ENCODE measurements around the gene CST6.
"Not testable (repeated sequence)": the region's sequence is repeated elsewhere in the genome, so short reads cannot be mapped to it uniquely, and the experiment has no call there.

The CST6 gene

DNA sequence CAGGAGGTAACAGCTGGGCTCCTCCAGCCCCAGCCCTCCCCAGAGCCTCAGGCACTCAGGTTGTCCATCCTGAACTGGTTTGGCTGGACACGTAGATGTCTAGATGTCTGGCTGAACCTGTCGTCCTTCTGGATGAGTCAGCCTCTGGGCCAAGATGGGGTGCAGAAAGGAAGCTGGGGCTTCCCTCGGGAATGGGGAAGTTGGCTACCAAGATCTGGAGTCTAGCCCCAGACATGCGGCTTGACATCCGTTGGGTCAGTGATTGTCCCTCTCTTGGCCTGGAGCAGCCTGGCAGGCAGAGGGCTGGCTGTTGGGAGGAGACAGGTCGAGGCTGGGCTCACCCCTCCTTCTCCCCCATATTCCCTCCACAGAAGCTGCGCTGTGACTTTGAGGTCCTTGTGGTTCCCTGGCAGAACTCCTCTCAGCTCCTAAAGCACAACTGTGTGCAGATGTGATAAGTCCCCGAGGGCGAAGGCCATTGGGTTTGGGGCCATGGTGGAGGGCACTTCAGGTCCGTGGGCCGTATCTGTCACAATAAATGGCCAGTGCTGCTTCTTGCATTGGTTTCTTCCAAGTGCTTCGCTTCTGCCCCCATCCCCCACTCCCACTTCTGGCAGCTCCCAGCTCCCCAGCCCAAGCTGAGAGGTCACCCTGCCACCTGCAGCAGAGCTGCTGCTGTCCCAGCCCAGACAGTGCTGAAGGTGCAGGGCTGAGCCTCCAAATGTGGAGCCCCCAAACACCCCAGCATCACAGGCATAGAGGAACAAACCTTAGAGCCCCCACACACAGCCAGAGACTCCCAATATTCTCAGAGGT, 1.3 kb downstream of the CST6 start:
- no peak for DNase-seq (ENCODE audit: low read depth)
- H3K4me3 ChIP-seq (ENCODE audit: low read depth, low read length) = no peak overlapping the region

DNA sequence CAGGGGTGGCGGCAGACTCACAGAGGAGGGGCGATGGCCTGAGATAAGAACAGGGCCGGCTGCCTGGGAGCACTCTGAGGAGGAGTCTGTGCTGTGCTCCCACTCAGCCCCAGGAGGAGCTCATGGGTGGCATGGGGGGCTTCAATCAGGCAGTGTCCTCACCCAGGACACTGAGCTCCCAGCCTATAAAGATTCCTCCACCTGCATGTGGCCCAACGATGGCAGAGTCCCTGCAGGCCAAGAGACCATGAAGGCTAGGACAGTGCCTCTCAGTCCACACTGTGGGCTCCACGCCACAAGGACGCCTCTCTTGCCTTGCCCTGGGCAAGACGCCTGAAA, 1.9 kb downstream of the CST6 start:
- H3K4me3 ChIP-seq (ENCODE audit: low read depth, low read length) = no peak overlapping the region
- DNase-seq (ENCODE audit: low read depth) = no peak

DNA sequence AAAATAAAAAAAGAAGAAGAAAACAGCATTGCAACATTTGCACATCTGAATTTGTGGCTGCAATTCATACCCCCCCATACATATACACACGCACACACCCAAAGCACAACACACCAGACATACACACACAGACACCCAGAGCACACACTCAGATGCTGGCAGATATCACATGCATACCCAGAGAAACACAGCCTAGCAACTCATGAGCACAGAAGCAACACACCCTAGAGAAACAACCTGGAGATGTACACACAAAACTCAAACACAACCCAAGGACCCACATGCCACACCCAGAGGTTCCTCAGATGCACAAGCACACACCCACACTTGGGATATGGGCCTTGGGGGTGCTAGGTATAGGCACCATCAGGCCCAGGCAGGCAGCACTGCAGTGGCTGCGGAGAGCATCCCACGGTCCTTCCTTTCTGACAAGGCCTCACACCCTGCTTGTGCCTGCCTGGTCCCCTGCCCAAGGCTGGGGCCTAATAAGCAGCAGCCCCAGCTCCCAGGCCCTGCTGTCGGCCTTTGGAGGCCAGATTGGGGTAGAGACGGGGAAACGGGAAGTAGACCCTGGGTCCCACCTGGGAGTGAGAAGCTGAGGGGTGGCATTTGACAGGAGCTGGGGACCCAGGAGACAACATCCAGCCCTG, 3.1 kb downstream of the CST6 start:
- H3K4me3 ChIP-seq (ENCODE audit: low read depth, low read length) = no peak overlapping the region
- DNase-seq (ENCODE audit: low read depth) = no peak

DNA sequence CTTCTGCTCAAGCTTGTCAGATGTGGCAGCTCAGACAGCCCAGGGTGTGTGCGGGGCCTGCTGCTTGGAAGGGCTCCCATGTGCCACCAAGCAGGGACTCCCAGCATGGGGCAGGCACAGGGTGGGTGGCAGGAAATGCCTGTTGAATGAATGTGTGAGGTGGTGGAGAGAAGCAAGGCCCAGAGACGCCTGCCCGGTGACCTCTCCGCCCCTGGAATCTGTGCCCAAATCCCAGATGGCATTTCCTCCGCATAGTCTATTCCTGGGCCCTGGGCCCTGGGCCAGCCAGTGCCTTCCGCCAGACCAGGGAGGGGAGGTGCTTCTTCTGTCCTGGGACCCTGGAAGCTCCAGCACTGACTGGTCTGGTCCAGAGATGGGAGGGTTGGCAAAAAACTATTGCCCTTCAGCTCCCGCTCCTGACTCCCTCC, 3.7 kb downstream of the CST6 start:
- no peak for DNase-seq (ENCODE audit: low read depth)
- H3K4me3 ChIP-seq (ENCODE audit: low read depth, low read length) = no peak overlapping the region

DNA sequence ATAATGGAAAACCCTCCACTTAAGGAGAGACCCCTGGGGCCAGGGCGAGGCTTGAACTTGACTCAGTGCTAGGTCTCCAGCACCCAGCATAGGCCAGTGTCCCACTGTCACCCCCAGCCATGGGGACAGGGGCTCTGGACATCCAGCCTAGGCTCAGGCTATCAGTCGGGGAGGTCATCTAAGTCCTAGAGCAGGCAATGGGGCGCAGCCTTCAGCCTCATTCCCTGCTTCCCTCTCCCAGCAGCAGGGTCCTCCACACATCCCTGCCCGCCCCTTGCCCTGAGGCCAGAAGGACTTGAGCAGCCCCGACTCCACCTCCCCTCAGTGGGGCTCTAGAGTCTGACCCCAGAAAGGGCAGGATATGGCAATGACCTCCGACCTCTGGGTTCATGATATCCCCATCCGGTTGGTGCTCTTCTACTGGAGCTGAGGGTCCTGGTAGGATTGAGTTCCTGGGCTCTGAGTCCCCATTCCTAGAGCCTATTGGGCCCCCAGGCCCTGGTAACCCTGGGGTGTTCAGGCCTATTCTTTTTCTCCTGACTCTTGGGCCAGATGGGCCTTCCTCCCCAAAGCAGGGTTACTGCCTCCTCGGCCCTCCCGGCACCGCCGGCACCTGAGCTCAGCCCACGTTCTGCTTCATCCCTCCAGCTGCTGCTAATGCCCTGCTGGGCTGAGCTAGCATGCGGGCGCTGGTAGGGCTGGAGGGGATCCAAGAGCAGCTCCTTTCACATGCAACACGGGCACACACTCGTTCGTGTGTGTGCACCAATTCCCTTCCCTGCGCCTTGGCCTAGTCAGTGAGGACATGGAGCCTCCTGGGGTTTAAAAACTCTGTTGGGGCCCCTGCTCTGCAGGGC, 4.4 kb downstream of the CST6 start:
- no peak overlapping the region for H3K4me3 ChIP-seq (ENCODE audit: low read depth, low read length)

DNA sequence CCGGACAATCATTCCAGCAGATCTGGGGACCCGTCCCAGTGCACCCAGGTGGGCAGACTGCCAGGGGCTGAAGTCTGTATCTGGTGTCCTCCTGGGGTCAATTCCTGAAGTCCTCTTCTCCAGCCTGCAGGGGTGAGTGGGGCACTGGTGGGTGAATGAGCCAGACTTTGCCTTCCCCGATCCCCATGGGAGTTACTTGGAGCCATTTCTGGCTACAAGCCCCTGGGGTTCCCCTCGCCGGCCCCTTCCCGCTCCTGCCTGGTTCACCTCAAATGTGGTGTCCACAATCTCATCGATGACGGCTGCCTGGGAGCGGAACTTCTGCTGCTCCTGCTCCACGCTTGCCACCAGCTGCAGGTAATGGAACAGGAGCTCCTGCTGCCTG, 5.0 kb downstream of the CST6 start:
- no peak for DNase-seq (ENCODE audit: low read depth)
- H3K4me3 ChIP-seq (ENCODE audit: low read depth, low read length) = no peak overlapping the region

More for the DNA sequence above, 4.4 kb downstream of the CST6 start:
- no peak for DNase-seq (ENCODE audit: low read depth)

DNA sequence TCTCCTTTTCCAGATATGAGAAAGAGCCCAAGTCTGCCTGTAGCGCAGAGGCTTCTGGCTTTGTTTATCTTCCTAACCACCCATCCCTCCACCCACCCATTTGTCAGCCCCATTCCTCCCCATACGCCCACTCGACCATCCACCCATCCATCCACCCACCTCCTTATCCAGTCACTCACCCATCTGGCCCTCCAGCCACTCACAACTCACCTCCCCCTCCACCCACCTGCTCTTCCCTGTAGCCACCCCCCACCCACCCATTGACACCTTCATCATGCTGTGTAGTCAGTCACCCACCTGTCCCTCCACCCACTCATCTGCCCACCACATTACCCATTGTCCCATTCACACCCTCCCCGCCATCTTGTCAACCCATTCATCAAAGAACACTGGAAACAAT, 5.5 kb downstream of the CST6 start:
- DNase-seq (ENCODE audit: low read depth) = no peak
- no peak overlapping the region for H3K4me3 ChIP-seq (ENCODE audit: low read depth, low read length)

DNA sequence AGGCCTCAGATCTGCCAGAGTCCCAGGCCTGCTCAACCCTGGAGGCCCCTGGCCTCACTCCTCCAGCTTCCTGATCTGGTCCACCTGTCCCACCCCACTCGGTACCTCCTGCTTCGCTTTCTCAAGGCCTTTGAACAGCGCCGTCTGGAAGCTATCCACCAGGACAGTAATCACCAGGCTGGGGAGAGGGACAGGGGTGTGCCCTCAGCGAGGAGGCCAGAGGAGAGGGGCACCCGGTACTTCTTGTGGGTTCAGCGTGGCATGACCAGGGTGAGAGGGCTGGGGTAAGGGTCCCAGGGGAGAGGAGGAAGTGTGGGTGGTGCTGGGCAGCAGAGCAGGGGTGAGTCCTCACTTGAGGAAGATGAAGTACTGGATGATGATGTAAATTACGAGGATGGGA, 8.4 kb downstream of the CST6 start:
- no peak overlapping the region for H3K4me3 ChIP-seq (ENCODE audit: low read depth, low read length)
- no peak for DNase-seq (ENCODE audit: low read depth)

DNA sequence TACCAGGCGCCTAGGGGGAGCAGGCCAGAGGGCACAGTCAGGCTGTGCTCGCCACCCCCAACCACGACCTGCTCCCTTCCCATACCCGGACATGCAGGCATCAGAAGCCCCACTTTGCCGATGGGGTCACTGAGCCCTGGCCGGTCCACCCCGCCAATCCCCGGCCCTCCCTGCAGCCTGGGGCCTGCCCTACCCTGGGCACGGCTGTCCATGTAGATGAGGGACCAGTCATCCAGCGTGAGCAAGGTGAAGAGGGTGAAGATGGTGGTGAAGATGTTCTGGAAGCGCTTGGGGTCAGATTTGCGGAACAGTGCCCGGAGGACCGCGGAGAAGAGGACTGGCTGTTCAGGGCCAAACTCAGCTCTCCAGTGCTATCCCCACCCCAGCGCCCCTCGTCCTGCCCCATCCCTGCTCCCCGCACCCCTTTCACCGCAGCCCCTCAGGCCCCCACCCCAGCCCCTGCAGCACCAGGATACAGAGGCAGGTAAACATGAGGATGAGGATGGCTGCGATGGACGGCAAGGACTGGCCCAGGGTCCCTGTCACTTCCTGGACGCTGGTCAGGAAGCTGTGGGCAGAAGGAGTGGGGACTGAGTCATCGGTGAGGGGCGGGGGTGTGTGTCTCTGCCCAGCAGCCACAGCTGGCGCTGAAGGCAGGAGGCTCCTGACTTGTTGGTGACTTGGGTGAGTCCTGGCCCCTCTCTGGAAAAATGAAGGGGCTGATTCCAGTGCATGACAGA, 9.0 kb downstream of the CST6 start:
- H3K4me3 ChIP-seq (ENCODE audit: low read depth, low read length) = no peak overlapping the region
- peak; percentile 26 for DNase-seq (ENCODE audit: low read depth)

DNA sequence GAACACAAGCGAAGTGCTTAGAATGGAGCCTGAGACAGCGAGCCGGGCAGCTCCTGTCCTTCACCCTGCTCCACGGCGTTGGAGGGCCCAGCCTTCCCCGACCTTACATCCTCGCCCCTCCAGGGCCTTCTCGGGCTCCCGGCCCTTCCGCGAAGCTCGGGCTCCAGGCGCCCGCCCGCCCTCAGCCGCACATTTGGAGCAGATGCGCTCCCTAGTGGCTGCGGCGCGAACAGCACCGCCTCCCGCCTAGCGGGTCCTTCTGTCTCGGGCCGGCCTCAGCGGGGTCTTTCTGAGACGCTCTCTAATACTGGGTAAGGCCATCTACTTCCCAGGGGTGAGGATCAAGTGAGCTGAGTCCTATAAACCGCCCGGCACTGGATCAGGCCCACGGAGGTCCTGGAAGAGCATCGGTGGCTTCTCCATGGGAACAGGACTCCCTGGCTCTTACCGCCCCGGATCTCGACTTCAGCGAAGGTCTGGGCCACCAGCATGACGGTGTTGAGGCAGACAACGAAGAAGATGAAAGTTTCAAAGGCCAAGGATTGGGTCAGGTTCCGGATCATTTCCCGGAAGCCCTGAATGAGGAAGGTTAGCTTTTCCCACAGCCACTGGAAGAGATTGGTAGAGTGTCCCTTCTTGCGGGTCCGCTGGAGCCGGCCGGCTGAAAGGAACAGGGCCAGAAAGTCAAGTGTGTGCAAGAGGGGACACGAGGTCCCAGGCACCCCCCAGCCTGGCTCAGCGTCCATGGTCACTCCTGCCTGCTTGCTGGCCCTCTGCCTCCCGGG, 10.8 kb downstream of the CST6 start:
- no peak for DNase-seq (ENCODE audit: low read depth)
- H3K4me3 ChIP-seq (ENCODE audit: low read depth, low read length) = no peak overlapping the region

DNA sequence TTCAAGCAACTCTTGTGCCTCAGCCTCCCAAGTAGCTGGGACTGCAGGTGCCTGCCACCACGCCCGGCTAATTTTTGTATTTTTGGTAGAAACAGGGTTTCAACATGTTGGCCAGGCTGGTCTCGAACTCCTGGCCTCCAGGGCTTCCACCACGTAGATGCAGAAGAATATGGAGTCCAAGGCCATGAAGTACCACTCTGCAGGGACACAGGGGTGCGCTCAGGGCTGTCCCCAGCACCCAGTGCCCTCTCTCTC, 11.3 kb downstream of the CST6 start:
- DNase-seq (ENCODE audit: low read depth); H3K4me3 ChIP-seq (ENCODE audit: low read depth, low read length): not testable (repeated sequence)

DNA sequence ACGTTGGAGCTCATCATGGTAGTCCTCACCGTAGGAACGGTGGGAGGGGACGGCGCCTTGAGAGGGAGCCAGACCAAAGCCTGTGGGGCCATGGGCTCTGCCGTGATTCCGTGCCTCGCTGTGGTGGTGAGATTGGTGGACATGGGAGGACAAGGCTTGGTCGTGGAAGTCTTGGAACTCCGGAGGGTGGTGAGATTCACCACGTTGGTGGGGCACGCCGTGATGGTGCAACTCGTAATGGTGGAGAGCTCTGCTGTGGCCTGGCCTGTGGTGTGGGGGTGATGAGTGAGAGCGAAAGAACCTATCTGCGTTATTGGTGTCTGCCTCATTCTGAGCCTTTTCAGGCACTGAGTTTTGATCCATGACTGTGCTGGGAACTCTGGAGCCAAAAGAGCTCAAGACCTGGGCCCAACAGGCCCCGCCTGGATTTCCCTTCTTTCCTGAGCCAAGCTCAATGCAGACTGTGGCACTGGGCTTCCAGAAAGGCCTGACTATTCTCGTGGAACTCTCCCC, 14.3 kb downstream of the CST6 start, which contains the start of gene CATSPER1:
CATSPER1 (minus strand) TSS at position 463 of the 513 bp plus-strand sequence; CDS start at position 363, 100 bp downstream.
- DNase-seq (ENCODE audit: low read depth) = no peak
- no peak within 1 kb of the TSS for H3K4me3 ChIP-seq (ENCODE audit: low read depth, low read length)

DNA sequence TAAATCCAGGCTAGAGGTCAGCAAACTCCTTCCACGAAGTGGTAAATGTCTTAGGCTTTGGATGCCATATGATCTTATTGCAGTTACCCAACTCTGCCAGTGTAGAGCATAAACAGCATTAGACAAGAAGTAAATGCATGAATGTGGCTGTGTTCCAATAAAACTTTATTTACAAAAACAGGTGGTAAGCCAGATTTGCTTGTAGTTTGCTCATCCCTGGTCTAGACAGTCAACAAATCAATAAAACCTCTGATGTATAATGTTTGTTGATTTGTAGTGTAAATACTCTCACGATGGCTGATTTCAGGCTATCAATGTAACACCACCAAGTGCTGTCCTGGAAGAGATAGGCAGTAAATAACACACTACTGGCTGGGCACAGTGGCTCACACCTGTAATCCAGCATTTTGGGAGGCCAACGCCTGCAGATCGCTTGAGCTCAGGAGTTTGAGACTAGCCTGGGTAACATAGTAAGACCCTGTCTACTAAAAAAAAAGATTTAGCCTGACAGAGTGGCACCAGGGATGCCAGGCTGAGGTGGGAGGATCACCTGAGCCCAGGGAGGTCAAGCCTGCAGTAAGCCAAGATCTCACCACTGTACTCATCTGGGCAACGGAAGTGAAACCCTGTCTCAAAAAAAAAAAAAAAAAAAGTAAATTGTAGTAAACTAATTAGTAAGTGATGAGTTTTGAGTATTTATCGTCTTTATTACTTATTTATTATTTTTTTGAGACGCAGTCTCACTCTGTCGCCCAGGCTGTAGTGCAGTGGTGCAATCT, 21.3 kb downstream of the CST6 start:
- no peak overlapping the region for H3K4me3 ChIP-seq (ENCODE audit: low read depth, low read length)
- no peak for DNase-seq (ENCODE audit: low read depth)

DNA sequence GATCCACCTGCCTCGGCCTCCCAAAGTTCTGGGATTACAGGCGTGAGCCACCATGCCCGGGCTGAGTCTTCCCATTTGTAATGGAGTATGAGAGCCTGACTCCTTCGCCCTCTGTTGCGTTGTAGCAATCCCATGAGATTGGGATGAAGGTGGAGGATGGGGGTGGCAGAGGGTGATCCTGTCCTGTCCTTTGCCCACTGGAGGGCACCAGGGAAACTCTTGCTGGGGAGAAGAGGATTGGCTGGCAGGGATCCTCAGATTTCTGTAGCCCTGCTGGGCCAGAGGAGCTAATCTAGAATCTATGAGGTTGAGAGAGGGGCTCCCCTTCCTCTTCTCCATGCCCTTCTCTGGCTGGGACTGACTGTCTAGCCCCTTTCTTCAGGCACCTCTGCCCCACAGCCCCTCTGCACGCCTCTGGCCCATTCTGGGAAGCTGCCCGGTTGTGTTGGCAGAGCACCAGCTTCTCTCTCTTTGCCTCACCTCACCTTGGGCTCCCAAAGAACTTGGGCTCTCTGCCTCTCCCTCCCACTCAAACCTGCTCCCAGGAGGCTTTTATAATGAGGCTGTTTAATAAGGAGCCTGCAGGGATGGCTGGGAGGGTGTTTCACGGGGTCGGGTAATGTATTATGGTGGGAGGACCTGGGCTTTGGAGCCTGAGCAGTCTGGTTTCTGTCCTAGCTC, 24.0 kb downstream of the CST6 start:
- no peak overlapping the region for H3K4me3 ChIP-seq (ENCODE audit: low read depth, low read length)
- no peak for DNase-seq (ENCODE audit: low read depth)

DNA sequence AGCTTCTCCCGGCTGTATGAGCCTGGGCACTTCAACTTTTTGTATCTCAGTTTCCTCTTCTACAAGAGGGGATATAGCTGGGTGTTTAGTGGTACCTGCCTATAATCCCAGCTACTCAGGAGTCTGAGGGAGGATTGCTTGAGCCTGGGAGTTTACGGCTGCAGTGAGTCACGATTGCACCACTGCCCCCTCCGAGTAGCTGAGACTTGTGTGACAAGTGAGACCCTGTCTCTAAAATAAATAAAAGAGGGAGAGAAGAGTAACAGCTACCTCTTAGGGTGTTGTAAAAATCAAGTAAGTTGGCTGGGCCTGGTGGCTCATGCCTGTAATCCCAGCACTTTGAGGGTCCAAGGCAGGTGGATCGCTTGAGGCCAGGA, 24.5 kb downstream of the CST6 start:
- no peak overlapping the region for H3K4me3 ChIP-seq (ENCODE audit: low read depth, low read length)
- DNase-seq (ENCODE audit: low read depth) = no peak

DNA sequence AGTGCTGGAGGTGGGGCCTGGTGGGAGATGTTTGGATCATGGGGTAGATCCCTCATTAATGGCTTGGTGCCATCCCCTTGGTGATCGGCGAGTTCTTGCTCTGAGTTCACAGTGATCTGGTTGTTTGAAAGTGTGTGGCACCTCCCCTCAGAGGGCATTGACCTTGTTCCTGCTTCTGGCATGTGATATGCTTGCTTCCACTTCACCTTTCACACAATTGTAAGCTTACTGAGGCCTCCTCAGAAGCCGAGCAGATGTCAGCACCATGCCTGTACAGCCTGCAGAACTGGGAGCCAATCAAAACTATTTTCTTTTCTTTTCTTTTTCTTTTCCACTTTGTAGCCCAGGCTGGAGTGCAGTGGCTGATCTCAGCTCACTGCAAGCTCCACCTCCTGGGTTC, 25.5 kb downstream of the CST6 start:
- no peak overlapping the region for H3K4me3 ChIP-seq (ENCODE audit: low read depth, low read length)
- DNase-seq (ENCODE audit: low read depth) = no peak

DNA sequence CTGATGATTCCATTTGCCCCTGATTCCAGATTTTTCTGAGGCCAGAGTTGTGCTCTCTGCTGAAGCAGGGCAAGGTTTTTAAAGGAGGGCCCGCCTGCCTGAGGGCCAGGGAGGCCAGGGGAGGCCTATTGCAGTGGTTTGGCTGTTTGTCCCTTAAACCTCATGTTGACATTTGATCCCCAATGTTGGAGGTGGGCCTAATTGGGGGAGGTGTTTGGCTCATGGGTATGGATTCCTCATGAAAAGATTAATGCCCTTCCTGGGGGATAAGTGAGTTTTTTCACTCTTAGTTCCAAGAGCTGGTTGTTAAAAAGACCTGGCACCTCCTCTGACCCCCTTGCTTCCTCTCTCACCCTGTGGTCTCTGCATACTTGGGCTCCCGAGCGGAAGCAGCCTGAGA, 28.0 kb downstream of the CST6 start:
- no peak overlapping the region for H3K4me3 ChIP-seq (ENCODE audit: low read depth, low read length)
- DNase-seq (ENCODE audit: low read depth) = no peak
